Endothelial cell of umbilical vein (primary cell): Measurements from ENCODE around the gene NXNL2.

Source experiments
- EZH2 ChIP-seq: IDR thresholded peaks from 2 replicates; pipeline ENCODE4 v1.6.1; 2012; ENCODE audit warnings: borderline replicate concordance, low read depth, mild to moderate bottlenecking, moderate library complexity, low read length, inconsistent platforms; ENCODE audit not compliant: severe bottlenecking
- FOS ChIP-seq: IDR thresholded peaks from 2 replicates; pipeline ENCODE4 v1.6.1; 2011; ENCODE audit warnings: mild to moderate bottlenecking, low read length, moderate library complexity, borderline replicate concordance; ENCODE audit not compliant: insufficient read depth
- JUN ChIP-seq: IDR thresholded peaks from 2 replicates; pipeline ENCODE4 v1.6.1; 2011; ENCODE audit warnings: borderline replicate concordance, low read depth; ENCODE audit not compliant: insufficient read length, insufficient read depth
- MAX ChIP-seq: IDR thresholded peaks from 2 replicates; pipeline ENCODE4 v1.6.1; 2011; ENCODE audit not compliant: insufficient read depth, insufficient read length
- MYC ChIP-seq: IDR thresholded peaks from one replicate; pipeline ENCODE4 v1.6.1; 2011; ENCODE audit warnings: mild to moderate bottlenecking, low read depth, low read length
- POLR2A ChIP-seq: IDR thresholded peaks from 2 replicates; pipeline ENCODE4 v1.6.1; 2012; ENCODE audit warnings: low read depth, mild to moderate bottlenecking, control low read depth, low read length
- POLR2AphosphoS5 ChIP-seq: IDR thresholded peaks from 2 replicates; pipeline ENCODE4 v1.6.1; 2012; ENCODE audit warnings: low read depth, mild to moderate bottlenecking, control low read depth, low read length, moderate library complexity; ENCODE audit not compliant: insufficient read depth
- TF ChIP-seq, protein P1 (sequence below), 2 donors: IDR thresholded peaks; 1 replicate in 1 of 2; 2 replicates in 1 of 2; pipeline ENCODE4 v1.5.1; 2011; ENCODE audit warnings: low read length in 2 of 2, mild to moderate bottlenecking in 2 of 2, moderate library complexity in 2 of 2, control low read depth in 1 of 2, inconsistent platforms in 1 of 2, low read depth in 1 of 2; ENCODE audit not compliant: insufficient read depth in 1 of 2; ENCODE audit errors: extremely low read depth in 1 of 2

- TF ChIP-seq MAX (no peak), POLR2A (no peak), POLR2AphosphoS5 (no peak), EZH2 (no peak), MYC (no peak), FOS (no peak), JUN (no peak)
- TF ChIP-seq, protein P1, sequence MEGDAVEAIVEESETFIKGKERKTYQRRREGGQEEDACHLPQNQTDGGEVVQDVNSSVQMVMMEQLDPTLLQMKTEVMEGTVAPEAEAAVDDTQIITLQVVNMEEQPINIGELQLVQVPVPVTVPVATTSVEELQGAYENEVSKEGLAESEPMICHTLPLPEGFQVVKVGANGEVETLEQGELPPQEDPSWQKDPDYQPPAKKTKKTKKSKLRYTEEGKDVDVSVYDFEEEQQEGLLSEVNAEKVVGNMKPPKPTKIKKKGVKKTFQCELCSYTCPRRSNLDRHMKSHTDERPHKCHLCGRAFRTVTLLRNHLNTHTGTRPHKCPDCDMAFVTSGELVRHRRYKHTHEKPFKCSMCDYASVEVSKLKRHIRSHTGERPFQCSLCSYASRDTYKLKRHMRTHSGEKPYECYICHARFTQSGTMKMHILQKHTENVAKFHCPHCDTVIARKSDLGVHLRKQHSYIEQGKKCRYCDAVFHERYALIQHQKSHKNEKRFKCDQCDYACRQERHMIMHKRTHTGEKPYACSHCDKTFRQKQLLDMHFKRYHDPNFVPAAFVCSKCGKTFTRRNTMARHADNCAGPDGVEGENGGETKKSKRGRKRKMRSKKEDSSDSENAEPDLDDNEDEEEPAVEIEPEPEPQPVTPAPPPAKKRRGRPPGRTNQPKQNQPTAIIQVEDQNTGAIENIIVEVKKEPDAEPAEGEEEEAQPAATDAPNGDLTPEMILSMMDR (IDR thresholded peaks at IDR 0.05; ENCODE audit: extremely low read depth in 1 of 2, insufficient read depth in 1 of 2, low read depth in 1 of 2, low read length in 2 of 2) = no peak
Observed at GRCh38 chr9:88488166-88488565, 46.8 kb upstream of the NXNL2 start.
